Measurements from ENCODE around the gene KYAT1. TPM values are rescaled to one million over a fixed set of nuclear protein-coding genes. Genes with fewer than 3 reads are reported as not detected.
"Not testable (repeated sequence)": the region's sequence is repeated elsewhere in the genome, so short reads cannot be mapped to it uniquely, and the experiment has no call there.

KYAT1 gene
- polyA plus RNA-seq, 3 donors, result 18.9 to 20.7 (median 19.7) TPM

GRCh38 chr9:128820665-128821583 is 60.8 kb downstream of the KYAT1 start:
- no peak for DNase-seq (ENCODE audit: low read depth in 3 of 3, low spot score in 2 of 3)

DNA sequence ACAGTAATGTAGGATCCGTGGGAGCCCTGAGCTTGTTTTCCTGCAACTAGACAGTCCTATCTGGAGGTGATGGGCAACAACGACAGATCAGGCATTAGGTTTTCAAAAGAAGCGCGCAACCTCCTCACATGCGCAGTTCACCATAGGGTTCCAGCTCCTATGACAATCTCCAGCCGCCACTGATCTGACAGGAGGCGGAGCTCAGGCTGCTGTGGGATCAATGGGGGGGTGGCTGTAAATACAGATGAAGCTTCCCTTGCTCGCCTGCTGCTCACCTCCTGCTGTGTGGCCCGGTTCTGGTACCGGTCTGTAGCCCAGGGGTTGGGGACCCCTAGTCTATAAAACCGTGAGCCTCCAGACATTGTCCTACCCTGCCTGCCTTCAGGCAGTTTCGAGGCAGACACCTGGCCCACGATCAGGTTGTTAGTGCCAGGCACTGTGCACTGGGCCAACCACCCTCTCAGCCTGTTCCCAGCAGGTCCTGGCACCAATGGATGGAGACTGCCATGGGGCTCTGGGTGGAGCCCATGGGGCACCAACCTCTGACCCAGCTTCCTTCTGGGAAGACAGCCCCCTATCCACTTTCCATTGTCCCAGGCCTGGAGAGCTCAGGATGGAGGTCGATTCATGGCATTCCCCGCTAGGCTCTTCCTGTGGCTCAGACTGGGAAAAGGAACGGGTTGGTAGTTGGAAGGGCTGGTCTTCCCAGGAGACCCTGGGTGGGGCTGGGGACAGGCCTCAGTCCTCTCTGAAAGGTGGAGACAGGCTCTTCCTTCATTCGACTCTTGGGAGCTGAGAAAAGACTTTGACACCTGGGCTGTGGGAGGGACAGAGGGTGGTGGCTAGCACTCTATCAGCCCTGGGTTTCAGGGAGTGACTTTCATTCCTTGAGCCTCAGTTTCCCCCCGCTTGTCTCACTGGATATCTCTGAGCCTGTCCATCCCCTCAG is 61.8 kb downstream of the KYAT1 start:
- DNase-seq (ENCODE audit: low read depth in 3 of 3, low spot score in 2 of 3), result no peak

DNA sequence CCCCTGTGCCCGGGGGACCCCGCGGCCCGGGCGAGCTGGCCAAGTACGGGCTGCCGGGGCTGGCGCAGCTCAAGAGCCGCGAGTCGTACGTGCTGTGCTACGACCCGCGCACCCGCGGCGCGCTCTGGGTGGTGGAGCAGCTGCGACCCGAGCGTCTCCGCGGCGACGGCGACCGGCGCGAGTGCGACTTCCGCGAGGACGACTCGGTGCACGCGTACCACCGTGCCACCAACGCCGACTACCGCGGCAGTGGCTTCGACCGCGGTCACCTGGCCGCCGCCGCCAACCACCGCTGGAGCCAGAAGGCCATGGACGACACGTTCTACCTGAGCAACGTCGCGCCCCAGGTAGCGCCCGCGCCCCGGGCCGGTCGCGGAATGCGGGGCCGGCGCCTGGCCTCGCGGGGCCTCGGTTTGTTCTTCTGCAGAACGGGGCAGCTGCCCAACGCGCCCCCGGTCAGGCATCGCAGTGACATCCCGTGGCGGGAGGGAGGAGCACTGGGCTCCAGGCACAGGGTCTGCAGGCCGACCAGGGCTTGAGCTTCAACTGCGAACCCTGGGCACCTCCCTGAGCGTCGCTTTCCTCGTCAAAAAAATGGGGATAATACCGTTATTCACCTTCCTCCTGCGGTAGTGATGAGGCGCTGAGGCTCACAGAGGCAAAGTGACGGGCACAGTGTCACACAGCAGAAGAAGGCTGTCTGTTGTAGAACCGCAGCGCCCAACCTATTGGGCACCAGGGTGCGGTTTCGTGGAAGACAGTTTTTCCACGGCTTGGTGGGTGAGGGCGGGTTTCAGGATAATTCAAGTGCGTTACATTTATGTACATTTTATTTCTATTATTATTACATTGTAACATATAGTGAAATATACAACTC is 62.7 kb downstream of the KYAT1 start:
- no peak for DNase-seq (ENCODE audit: low read depth in 3 of 3, low spot score in 2 of 3)

GRCh38 chr9:128818099-128818838 is 63.5 kb downstream of the KYAT1 start, which contains the start of gene ENDOG:
Gene ENDOG, plus strand, starts transcription at chr9:128818500. Its CDS starts 185 bp downstream, at chr9:128818685.
- peak; percentile 91 to 95 (median 93) for DNase-seq (ENCODE audit: low read depth in 3 of 3, low spot score in 2 of 3)

GRCh38 chr9:128810873-128811272 is 70.9 kb downstream of the KYAT1 start:
- DNase-seq (ENCODE audit: low read depth in 3 of 3, low spot score in 2 of 3), result no peak

DNA sequence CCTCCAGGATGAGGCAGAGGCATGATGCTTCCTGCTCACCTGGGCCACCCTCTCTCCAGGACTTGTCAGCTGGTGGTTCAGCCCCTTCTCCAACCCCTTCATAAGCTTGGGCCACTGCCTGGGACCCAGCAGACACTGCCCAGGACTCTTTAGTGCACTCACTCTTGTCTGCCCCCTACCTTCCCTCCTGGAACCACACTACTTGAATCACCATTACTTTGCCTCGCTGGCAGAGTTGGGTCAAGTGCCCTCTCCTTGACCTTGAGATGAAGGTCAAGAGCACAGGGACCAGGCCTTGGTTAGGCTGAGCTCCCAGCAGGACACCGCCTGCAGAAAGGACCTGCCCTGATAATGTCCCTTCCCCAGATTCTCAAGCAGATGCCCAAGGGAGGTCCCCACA is 71.9 kb downstream of the KYAT1 start:
- DNase-seq (ENCODE audit: low read depth in 3 of 3, low spot score in 2 of 3), result no peak

- no peak for DNase-seq (ENCODE audit: low read depth in 3 of 3, low spot score in 2 of 3)
These were observed 72.6 kb downstream of the KYAT1 start for GRCh38 chr9:128809036-128809599.

DNA sequence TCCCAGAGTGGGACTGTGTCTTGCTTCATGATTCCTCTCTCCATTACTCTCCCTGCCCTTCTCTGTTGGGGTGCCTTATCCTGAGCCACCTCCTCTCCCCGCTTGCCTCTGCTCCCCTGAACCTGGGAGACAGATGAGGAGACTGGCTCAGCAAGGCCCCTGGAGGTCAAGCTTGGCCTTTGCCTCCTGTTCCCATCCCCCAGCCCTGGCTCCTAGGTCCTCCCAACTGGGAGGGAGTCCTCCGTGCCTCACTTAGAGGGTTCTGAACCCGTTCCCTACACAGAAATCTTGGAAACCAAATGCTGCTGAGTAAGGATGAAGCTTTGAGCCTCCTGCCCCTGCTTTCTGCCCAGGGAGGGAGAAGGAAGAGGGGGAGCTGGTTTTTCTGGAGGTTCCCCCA is 73.2 kb downstream of the KYAT1 start:
- DNase-seq (ENCODE audit: low read depth in 3 of 3, low spot score in 2 of 3), result no peak

GRCh38 chr9:128807827-128808226 is 73.9 kb downstream of the KYAT1 start:
- no peak for DNase-seq (ENCODE audit: low read depth in 3 of 3, low spot score in 2 of 3)

GRCh38 chr9:128805661-128806060 is 76.1 kb downstream of the KYAT1 start:
- no peak for DNase-seq (ENCODE audit: low read depth in 3 of 3, low spot score in 2 of 3)

DNA sequence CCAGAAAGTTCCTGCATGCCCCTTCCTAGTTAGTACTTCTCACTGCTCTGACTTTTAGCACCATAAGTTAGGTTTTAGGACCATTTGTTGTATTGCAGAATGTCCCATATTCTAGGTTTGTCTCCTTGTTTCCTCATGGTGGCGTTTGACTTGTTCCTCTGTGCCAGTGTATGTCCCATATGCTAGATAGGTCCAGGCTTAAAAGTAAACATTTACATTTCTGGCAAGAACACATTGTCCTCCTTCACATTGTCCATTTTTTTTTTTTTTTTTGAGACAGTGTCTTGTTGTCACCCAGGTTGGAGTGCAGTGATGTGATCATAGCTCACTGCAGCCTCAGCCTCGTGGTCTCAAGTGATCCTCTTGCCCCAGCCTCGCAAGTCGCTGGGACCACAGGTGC is 79.3 kb downstream of the KYAT1 start:
- no peak for DNase-seq (ENCODE audit: low read depth in 3 of 3, low spot score in 2 of 3)

DNA sequence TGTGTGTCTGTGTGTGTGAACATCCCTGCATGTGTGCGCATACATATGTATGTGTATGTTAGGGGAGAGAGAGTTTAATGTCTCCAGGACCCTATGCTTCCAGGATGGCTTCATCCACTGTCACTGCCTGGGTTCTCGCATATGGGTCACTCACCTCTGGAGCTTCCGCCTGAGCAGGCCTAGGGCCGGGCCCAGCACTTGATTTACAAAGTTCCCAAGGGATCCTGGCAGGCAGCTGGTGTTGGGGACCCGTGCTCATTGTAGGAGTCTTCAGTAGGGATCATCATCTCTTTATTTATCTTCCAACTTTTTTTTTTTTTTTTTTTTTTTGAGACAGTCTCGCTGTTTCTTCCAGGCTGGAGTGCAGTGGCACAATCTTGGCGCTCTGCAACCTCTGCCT is 81.7 kb downstream of the KYAT1 start:
- DNase-seq (ENCODE audit: low read depth in 3 of 3, low spot score in 2 of 3), result no peak

GRCh38 chr9:128798896-128799295 is 82.9 kb downstream of the KYAT1 start:
- DNase-seq (ENCODE audit: low read depth in 3 of 3, low spot score in 2 of 3), result no peak

DNA sequence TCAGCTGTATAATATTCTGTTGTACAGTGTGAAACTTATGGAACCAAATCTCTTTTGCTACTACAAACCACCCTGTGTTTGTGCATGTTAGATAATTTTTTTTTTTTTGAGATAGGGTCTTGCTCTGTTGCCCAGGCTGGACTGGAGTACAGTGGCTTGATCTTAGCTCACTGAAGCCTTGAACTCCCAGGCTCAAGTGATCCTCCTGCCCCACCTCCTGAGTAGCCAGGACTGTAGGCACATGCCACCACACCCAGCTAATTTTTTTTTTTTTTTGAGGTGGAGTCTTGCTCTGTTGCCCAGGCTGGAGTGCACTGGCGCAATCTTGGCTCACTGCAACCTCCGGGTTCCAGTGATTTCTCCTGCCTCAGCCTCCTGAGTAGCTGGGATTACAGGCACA is 86.8 kb downstream of the KYAT1 start:
- not testable (repeated sequence) for DNase-seq (ENCODE audit: low read depth in 3 of 3, low spot score in 2 of 3)

DNA sequence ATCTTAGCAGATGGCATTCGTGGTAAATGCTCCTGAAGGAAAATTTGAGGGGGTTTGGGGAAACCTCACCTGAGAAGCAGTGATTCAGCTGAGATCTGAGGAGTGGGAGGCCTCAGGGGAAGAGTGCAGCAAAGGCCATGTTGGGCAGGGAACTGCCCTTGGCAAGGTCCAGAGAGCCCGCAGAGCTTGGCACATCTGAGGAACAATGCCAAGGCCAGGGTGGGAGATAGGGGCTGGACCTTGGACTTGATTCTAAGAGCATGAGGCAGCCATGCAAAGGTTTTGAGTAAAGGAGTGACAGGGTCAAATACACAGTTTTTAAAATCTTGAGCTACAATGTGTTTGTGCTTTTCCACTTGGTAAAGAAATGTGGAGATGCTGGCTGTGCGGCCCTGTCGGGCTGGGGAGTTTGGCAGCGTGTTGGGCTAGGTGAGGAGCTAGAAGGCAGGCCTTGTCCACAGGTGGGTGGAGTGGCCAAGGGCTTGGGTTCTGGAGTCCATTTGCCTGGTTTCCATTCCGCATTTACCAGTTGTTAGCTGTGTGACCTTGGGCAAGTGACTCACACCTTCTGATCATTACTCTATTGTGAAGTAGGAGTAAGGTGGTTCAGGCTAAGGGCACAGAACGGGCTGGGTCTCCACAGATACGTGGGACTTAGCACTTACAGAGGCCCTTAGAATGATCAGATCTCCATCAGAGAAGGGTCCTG is 88.6 kb downstream of the KYAT1 start:
- DNase-seq (ENCODE audit: low read depth in 3 of 3, low spot score in 2 of 3), result no peak

- no peak for DNase-seq (ENCODE audit: low read depth in 3 of 3, low spot score in 2 of 3)
These were observed 89.6 kb downstream of the KYAT1 start for GRCh38 chr9:128792134-128792533.

DNA sequence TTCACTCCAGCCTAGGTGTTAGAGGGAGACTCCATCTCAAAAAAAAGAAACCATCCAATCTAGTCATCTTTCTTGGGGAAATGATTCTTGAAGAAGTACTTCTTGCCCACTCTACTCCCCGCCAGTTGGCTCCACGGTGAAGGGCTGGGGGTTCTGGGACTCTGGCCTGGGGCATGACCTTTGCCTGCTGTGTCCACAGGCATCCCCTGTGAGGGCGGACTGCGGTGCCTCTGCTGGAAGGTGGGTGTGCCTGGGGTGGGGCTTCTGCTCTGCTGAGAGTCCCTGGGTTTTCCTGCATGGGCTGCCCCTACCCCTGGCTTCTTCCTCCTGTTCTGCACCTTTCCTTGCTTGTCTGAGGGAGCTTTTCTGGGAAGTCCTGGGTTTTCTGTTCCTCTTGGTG is 91.2 kb downstream of the KYAT1 start:
- no peak for DNase-seq (ENCODE audit: low read depth in 3 of 3, low spot score in 2 of 3)

DNA sequence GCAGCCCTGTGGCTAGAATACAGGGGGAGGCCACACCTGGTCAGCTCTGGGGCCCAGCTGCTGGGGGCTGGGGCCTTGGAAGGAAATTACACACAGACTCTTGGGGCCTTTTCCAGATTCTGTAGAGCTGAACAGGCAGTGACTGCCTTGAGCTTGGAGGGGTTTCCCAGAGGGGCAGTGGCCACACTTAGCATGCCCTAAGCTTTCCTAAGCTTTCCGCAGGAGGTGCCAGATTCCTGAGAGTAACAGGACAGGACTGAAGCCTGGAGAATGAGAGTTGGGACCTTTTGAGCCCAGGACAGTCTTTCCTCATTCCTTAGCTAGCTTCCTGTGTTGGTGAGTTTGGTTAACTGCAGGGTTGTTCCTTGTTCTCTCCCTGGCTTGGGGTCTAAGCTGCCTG is 93.3 kb downstream of the KYAT1 start:
- DNase-seq (ENCODE audit: low read depth in 3 of 3, low spot score in 2 of 3), result no peak

DNA sequence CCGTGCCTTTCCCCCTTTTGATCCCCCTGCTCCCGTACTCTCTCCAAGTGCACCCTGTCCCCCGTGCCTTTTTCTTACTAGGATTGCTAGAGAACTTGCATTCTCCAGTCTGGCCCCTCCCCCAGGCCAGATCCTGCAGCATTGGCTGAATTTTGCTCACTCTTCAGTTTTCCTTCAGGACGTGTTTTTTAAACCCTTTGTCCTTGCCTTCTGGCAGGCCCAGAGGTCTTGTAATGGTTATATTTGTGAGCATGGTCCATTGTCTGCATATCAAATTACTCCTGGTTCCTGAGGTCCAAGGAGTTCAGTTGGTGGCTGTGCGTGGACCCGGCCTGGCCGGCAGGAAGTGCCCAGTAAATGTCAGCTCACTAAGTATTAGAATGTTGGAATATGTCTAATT is 94.1 kb downstream of the KYAT1 start:
- no peak for DNase-seq (ENCODE audit: low read depth in 3 of 3, low spot score in 2 of 3)

All from right renal cortex interstitium (tissue), 3 donors.